HCT116 (cell line): Measurements from ENCODE around the gene HNRNPH1.

ENCODE experiments used
- CTCF ChIP-seq, 3 experiments: fragments of 200-600 bp in 1 of 3; sonication (generic) in 1 of 3; IDR thresholded peaks in 2 of 3; conservative IDR thresholded peaks in 1 of 3; 2 replicates each; pipeline ENCODE4 v1.5.1; 2012 to 2017; ENCODE audit warnings: low read depth in 2 of 3, low read length in 2 of 3, antibody characterized with exemption in 1 of 3, borderline replicate concordance in 1 of 3, control low read depth in 1 of 3, mild to moderate bottlenecking in 1 of 3, mixed read lengths in 1 of 3, mixed run types in 1 of 3, moderate library complexity in 1 of 3; ENCODE audit not compliant: insufficient read depth in 1 of 3
- EZH2 ChIP-seq: fragments of 200-600 bp; sonication (generic); IDR thresholded peaks from 2 replicates; pipeline ENCODE4 v1.6.1; 2017; ENCODE audit warnings: antibody characterized with exemption, mixed run types
- MAX ChIP-seq: IDR thresholded peaks from 2 replicates; pipeline ENCODE4 v1.6.1; 2012
- POLR2A ChIP-seq: IDR thresholded peaks from 2 replicates; pipeline ENCODE4 v1.7.0; 2011; ENCODE audit warnings: borderline replicate concordance; ENCODE audit not compliant: insufficient read depth, insufficient read length; ENCODE audit errors: extremely low read depth
- POLR2AphosphoS5 ChIP-seq: IDR thresholded peaks from 2 replicates; pipeline ENCODE4 v1.6.1; 2011; ENCODE audit warnings: mild to moderate bottlenecking, low read depth, low read length, moderate library complexity
- SIN3A ChIP-seq: IDR thresholded peaks from 2 replicates; pipeline ENCODE4 v1.6.1; 2012; ENCODE audit warnings: low read depth

DNA sequence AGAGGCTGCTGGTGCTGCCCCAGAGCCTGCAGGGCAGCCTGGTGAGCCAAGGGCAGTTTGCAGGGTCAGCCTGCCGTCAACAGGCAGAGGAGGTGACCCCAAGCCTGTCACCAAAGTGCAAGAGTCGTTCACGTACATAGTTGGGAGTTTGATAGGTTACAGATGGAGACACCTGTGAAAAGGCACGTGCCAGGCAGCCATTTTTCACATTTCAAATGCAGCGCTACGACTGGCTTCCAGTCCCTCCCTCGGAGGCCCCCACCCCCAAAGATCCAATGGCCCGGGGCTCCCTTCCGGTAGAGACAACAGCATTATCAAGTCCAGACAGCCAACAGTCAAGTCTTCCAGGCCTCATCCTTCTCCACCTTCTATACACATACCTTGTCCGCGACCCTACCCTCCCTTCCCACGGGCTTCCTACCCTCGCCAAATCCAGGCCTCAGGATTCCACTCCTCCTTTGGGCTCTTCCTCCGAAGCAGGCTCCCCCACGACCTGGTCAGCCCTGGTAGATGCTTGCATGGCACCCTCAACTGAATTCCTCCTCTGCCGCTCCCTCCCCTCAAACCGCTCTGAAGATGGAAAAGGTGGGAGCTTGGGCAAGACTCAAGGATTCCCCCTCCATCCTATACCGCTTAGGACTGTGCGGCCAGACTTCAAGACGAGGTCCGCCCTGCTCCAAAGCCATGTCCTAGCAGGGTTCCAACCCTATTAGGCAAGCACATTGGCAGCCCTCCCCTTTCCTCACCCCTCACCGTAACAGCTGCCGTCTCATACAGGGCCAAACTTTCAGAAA lies 13.2 kb downstream of the HNRNPH1 start:
- TF ChIP-seq CTCF (IDR thresholded peaks at IDR 0.05 in 2 of 3, conservative IDR thresholded peaks at IDR 0.05 in 1 of 3; ENCODE audit: borderline replicate concordance in 1 of 3, insufficient read depth in 1 of 3, low read depth in 2 of 3, low read length in 2 of 3) (no peak), POLR2A (no peak), POLR2AphosphoS5 (no peak), MAX (no peak), EZH2 (no peak), SIN3A (no peak)
